Cardiac fibroblast (primary cell): ENCODE measurements around the gene DPYSL3.

Experiments used
- DNase-seq, 2 donors: peaks; one replicate each; pipeline versions ENCODE4 v3.0.0 to v3.0.0-alpha.2; 2010; ENCODE audit warnings: low read depth in 2 of 2
- H3K4me3 ChIP-seq, 2 donors: replicated peaks in 1 of 2; 1 replicate in 1 of 2; 2 replicates in 1 of 2; pipeline ENCODE4 v1.5.1; 2011; ENCODE audit warnings: low read depth in 2 of 2, low read length in 2 of 2, mild to moderate bottlenecking in 2 of 2, moderate library complexity in 1 of 2
- TF ChIP-seq, protein P1 (sequence below): IDR thresholded peaks from one replicate; pipeline ENCODE4 v1.5.1; 2011; ENCODE audit warnings: low read depth, mild to moderate bottlenecking, low read length, inconsistent platforms

DPYSL3 gene

DNA sequence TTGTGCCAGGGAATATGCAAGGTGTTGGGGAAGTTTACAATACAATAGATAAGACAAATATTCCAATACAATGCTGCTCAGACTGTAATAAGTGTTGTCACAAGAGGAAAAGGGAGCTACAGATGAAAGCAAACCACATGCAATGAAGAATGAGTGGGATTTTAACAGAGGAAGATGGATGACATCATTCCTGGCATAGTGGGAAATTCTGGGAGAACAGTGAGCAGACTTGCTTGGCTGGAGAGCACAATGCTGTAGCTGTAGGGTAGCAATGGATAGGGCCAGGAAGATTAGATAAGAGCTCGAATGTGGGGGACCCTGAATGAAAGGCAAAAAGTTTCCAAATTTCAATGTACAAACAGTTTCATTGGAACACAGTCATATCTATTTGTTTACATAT, 9.5 kb upstream of the DPYSL3 start:
- no peak overlapping the region for H3K4me3 ChIP-seq
- TF ChIP-seq, protein P1, sequence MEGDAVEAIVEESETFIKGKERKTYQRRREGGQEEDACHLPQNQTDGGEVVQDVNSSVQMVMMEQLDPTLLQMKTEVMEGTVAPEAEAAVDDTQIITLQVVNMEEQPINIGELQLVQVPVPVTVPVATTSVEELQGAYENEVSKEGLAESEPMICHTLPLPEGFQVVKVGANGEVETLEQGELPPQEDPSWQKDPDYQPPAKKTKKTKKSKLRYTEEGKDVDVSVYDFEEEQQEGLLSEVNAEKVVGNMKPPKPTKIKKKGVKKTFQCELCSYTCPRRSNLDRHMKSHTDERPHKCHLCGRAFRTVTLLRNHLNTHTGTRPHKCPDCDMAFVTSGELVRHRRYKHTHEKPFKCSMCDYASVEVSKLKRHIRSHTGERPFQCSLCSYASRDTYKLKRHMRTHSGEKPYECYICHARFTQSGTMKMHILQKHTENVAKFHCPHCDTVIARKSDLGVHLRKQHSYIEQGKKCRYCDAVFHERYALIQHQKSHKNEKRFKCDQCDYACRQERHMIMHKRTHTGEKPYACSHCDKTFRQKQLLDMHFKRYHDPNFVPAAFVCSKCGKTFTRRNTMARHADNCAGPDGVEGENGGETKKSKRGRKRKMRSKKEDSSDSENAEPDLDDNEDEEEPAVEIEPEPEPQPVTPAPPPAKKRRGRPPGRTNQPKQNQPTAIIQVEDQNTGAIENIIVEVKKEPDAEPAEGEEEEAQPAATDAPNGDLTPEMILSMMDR = no peak

DNA sequence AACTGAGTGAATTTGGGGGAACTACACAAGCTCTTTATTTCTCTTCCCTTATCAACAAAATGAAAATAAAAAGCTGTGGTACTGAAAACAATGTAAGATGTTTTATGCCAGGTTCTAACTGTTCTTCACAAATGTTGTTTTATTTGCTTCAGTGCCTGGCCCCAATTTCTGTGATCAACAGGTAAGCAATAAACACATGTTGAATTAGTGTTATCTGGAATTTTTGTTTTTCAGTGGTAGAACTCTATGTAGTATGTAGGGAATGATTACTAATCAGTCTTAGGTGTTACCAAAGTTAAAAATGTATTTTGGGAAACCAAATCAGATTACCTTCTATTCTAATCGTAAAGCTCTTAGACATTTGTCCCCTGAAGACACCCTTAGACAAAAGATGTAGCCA, 7.5 kb upstream of the DPYSL3 start:
- no peak for DNase-seq
- TF ChIP-seq, protein P1 = no peak
- H3K4me3 ChIP-seq = no peak overlapping the region

More for the DNA sequence above, 9.5 kb upstream of the DPYSL3 start:
- no peak for DNase-seq

DNA sequence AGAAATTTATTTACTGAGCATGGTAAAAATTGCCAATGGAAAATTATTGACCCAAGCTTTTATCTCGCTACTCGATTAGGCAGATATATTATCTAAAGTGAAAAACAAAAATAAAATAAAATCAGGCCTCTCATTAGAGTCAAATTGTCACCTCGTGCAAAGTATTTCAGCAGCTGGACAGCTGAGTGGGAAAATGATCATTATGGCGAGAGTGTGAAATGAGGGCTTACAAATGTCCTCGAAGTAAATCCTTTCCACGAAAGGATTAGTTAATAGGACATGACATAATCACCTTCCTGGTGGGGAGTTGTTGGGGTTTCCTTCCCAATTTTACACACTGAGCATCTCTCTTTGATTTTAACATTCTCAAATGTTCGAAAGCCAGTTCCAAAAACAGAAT, 5.4 kb upstream of the DPYSL3 start:
- DNase-seq = no peak
- H3K4me3 ChIP-seq = no peak overlapping the region
- TF ChIP-seq, protein P1 = no peak

DNA sequence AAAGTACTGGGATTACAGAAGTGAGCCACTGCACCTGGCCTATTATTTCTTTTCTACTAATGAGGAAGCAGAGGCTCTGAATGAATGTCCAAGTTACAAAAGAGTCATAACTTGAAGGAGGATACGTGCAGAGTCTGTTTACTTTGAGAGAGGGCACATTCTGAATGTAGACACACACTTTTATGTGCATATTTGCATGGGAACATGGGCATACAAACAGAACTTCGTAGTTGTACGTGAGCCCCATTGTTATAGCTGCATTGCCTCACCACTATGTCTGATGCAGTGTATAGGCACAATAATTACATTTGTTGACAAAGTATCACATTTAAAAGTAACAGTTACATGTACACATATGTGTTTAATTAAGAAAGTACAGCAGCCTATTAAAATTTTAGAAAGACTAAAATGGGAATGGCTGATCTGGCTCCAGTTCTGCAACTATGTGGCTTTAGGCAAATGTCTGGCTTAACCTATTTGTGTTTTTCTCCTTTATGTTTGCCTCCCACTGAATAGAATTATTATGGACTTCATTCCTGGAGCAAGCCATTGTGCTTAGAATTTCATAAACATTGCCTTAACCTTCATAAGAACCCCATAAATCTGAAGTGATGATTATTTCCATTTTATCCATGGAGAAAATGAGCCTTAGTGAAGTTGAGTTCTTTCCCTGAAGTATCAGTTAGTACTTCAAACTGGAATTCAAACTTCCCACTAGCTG, 3.0 kb upstream of the DPYSL3 start:
- TF ChIP-seq, protein P1 = no peak
- DNase-seq = no peak
- no peak overlapping the region for H3K4me3 ChIP-seq

DNA sequence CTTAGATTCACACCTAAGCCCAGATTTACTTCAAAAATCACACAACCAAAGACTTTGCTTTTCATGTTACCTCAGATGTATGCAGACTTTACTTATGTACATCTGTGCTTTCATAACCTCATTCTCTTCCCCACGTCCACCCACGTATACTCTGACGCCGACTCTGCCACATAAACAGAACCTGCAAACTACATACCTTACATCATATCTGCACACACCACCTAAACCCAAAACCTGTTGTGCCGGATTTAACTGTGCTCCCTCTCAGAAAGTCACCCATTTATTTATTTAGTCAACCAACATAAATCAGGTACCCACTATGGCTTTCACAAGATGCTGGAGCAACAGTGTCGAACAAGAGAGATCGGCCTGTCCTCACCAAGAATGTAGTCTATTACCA, 1.0 kb upstream of the DPYSL3 start:
- H3K4me3 ChIP-seq = no peak overlapping the region
- no peak for DNase-seq
- TF ChIP-seq, protein P1 = no peak

DNA sequence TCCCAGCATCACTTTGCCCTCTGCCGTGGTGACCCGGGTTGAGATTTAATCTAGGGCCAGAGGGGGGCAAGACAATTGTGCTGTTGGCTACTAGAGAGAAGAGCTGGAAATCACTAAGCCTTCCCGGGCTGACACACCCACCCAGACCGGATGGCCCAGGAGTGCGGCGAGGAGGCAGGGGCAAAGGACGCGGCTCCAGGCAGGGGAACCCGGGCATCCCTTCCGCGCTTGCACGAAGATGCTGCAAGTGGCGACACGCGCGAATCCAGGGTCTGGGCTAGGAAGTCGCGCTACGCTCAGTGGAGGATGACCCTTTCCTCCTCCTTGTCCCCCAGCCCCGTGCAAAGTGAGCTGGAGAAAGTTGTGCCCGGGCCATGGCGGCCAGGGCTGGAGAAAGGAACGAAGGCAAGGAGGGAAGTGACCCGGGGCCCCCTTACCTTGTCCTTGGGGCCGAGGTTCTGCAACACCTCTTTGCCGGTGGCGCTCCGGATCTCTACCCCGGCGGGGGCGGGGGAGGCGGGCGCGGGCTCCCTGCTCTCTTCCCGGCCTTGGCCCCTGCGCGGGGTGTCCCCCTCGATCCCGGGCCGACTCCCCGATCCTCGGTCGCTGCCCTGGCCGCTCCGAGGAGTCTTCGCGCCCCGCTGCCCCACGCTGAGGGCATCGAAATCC, 693 bp downstream of the DPYSL3 start:
- TF ChIP-seq, protein P1 = no peak
- peak overlapping the region; percentile 79 to 87 for H3K4me3 ChIP-seq
- DNase-seq = peak; percentile 31 to 32

DNA sequence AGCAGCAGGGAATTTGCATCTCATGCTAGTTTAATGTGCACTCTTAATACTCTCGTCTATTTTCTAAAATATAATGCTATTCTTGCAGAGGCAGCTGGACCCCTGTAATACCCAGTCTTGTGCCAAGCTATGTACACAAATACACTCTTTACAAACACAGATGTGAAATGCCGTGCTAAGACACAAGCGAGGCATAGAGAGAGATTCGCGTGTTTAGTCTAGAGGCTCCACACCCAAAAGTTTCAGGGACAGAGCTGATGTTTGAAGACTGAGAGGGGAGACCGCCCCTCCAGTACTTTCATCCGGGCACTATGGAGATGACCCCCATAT, 1.2 kb downstream of the DPYSL3 start:
- H3K4me3 ChIP-seq = peak overlapping the region; percentile 79 to 87
- TF ChIP-seq, protein P1 = no peak
- DNase-seq = no peak
